Measurements from ENCODE around the gene KLHDC2.
"Not testable (repeated sequence)": the region's sequence is repeated elsewhere in the genome, so short reads cannot be mapped to it uniquely, and the experiment has no call there.

The KLHDC2 gene

GRCh38 chr14:49783394-49784014 is 15.6 kb downstream of the KLHDC2 start:
- no peak for DNase-seq

GRCh38 chr14:49786315-49786714 is 18.4 kb downstream of the KLHDC2 start:
- no peak for DNase-seq

- no peak for DNase-seq
Measured at GRCh38 chr14:49792618-49793017, 24.7 kb downstream of the KLHDC2 start.

- no peak for DNase-seq
Measured at GRCh38 chr14:49796025-49796424, 28.1 kb downstream of the KLHDC2 start.

- DNase-seq: no peak
Measured at GRCh38 chr14:49808780-49809179, 40.8 kb downstream of the KLHDC2 start.

- DNase-seq: not testable (repeated sequence)
Measured at GRCh38 chr14:49816118-49816517, 48.2 kb downstream of the KLHDC2 start.

GRCh38 chr14:49816844-49817243 is 48.9 kb downstream of the KLHDC2 start:
- DNase-seq: no peak

GRCh38 chr14:49820176-49820575 is 52.2 kb downstream of the KLHDC2 start:
- DNase-seq: no peak

- no peak for DNase-seq
Measured at GRCh38 chr14:49828640-49829039, 60.7 kb downstream of the KLHDC2 start.
